K562 (cell line): ENCODE measurements around the gene KAZN. TPM values are rescaled to one million over a fixed set of nuclear protein-coding genes. Genes with fewer than 3 reads are reported as not detected.

Experiments
- ATAC-seq: fragments of 200-7000 bp; cut with Tn5 transposase; 3 replicates; pipeline ENCODE4 v1.9.1; 2020; ENCODE audit warnings: moderate library complexity
- BruUV-seq: library from RNA; stranded (reverse); fragments of 400-500 nt; replicated peaks from 2 replicates; lab custom pipeline; 2021; lab: Mats Ljungman, UMichigan
- CTCF ChIA-PET: fragments of 300-600 bp; formaldehyde crosslinking; extraction: SDS; loops from one replicate; lab custom pipeline; 2021; ENCODE audit warnings: low intra/inter-chr PET ratio; lab: Yijun Ruan, JAX
- POLR2A ChIA-PET: fragments of 300-600, 350-650 bp; sonication (Branson Sonifier 250); formaldehyde crosslinking; extraction: SDS; loops from one replicate; lab custom pipeline; 2021; ENCODE audit warnings: antibody characterized with exemption, inconsistent platforms; lab: Yijun Ruan, JAX
- DNase-seq, 4 experiments: peaks; one replicate each; pipeline versions ENCODE4 v3.0.0 to v3.0.0-alpha.2; 2011 to 2018; ENCODE audit warnings: low spot score in 3 of 4, mixed read lengths in 3 of 4; ENCODE audit errors: extremely low read depth in 1 of 4
- FAIRE-seq: peaks from 2 replicates; lab custom pipeline; 2011; peaks lifted over from hg19 to GRCh38; lab: Jason Lieb, UNC
- H2AFZ ChIP-seq: 2 replicates; pipeline ENCODE4 v1.6.0; 2011; ENCODE audit warnings: low read depth, low read length, control low read depth, inconsistent platforms
- H3K27ac ChIP-seq: fragments of 200-600 bp; 3 replicates; pipeline ENCODE4 v1.8.0; 2011; ENCODE audit warnings: low read depth, mild to moderate bottlenecking, control low read depth, inconsistent platforms, low read length, moderate library complexity, mixed read lengths; ENCODE audit errors: extremely low read depth
- H3K27me3 ChIP-seq, 2 experiments: fragments of 300-600 bp in 1 of 2; 2 replicates in 1 of 2; 3 replicates in 1 of 2; pipeline versions ENCODE4 v1.6.0 to v1.8.0; 2011; ENCODE audit warnings: inconsistent platforms in 2 of 2, low read length in 2 of 2, mild to moderate bottlenecking in 1 of 2, mixed read lengths in 1 of 2, moderate library complexity in 1 of 2; ENCODE audit not compliant: control insufficient read depth in 2 of 2, insufficient read depth in 2 of 2
- H3K36me3 ChIP-seq: fragments of 300-600 bp; 3 replicates; pipeline ENCODE4 v1.8.0; 2011; ENCODE audit warnings: mild to moderate bottlenecking, low read length, inconsistent platforms; ENCODE audit not compliant: control insufficient read depth, insufficient read depth
- H3K4me1 ChIP-seq, 2 experiments: fragments of 200-600 bp in 1 of 2; replicated peaks in 1 of 2; 2 replicates in 1 of 2; 3 replicates in 1 of 2; pipeline versions ENCODE4 v1.5.1 to v1.8.0; 2011; ENCODE audit warnings: inconsistent platforms in 2 of 2, low read length in 2 of 2, mild to moderate bottlenecking in 1 of 2, mixed read lengths in 1 of 2, moderate library complexity in 1 of 2; ENCODE audit not compliant: control insufficient read depth in 2 of 2, insufficient read depth in 2 of 2
- H3K4me2 ChIP-seq: 2 replicates; pipeline ENCODE4 v1.6.1; 2011; ENCODE audit warnings: low read length, control low read depth, inconsistent platforms, mixed read lengths; ENCODE audit not compliant: insufficient read depth
- H3K4me3 ChIP-seq: fragments of 200-600 bp; sonication (generic), shearing (Covaris generic); 2 replicates; pipeline ENCODE4 v1.5.1; 2016; ENCODE audit warnings: control low read depth, inconsistent platforms
- H3K79me2 ChIP-seq: fragments of 200-600 bp; 3 replicates; pipeline ENCODE4 v1.8.0; 2011; ENCODE audit warnings: low read length, inconsistent platforms; ENCODE audit not compliant: control insufficient read depth, insufficient read depth
- H3K9ac ChIP-seq, 2 experiments: 2 replicates each; pipeline versions ENCODE4 v1.6.0 to v1.6.1; 2011; ENCODE audit warnings: low read depth in 2 of 2, low read length in 2 of 2, control low read depth in 1 of 2, inconsistent platforms in 1 of 2, mild to moderate bottlenecking in 1 of 2, mixed read lengths in 1 of 2; ENCODE audit not compliant: insufficient read depth in 1 of 2
- H3K9me1 ChIP-seq: one replicate; pipeline ENCODE4 v1.6.0; 2011; ENCODE audit warnings: inconsistent platforms, mild to moderate bottlenecking, low read length, moderate library complexity; ENCODE audit not compliant: control insufficient read depth, insufficient read depth
- H3K9me3 ChIP-seq: replicated peaks from 2 replicates; pipeline ENCODE4 v1.5.1; 2011; ENCODE audit warnings: low read depth, low read length, inconsistent platforms; ENCODE audit not compliant: control insufficient read depth, insufficient read depth
- H4K20me1 ChIP-seq: replicated peaks from 2 replicates; pipeline ENCODE4 v1.6.1; 2011; ENCODE audit warnings: low read length, inconsistent platforms, mixed read lengths; ENCODE audit not compliant: control insufficient read depth, insufficient read depth
- BRD9 ChIP-seq: fragments of 450-650 bp; IDR thresholded peaks from 2 replicates; pipeline ENCODE4 v1.6.1; 2018; ENCODE audit warnings: low read depth; ENCODE audit not compliant: partially characterized antibody
- ETV6 ChIP-seq, 3 experiments: fragments of 150-350 bp in 1 of 3; sonication (generic) in 1 of 3; formaldehyde crosslinking in 1 of 3; IDR thresholded peaks; 2 replicates each; pipeline versions ENCODE4 v1.6.1 to v1.8.0; 2014 to 2022; ENCODE audit warnings: borderline replicate concordance in 2 of 3, low read depth in 2 of 3, antibody characterized with exemption in 1 of 3, low read length in 1 of 3, mild to moderate bottlenecking in 1 of 3, missing genetic modification reagents in 1 of 3
- GTF2A2 ChIP-seq: IDR thresholded peaks from 2 replicates; pipeline ENCODE4 v1.6.1; 2016; ENCODE audit warnings: mild to moderate bottlenecking, missing genetic modification characterization, missing compliant biosample characterization
- KDM2B ChIP-seq: fragments of 250-450 bp; sonication (Bioruptor Pico); IDR thresholded peaks from 2 replicates; pipeline ENCODE4 v1.8.0; 2021; ENCODE audit warnings: mild to moderate bottlenecking, moderate library complexity
- MYNN ChIP-seq, 2 experiments: sonication (generic); formaldehyde crosslinking in 1 of 2; IDR thresholded peaks; 2 replicates each; pipeline versions ENCODE4 v1.5.0 to v1.6.1; 2016 to 2020; ENCODE audit warnings: antibody characterized with exemption in 1 of 2, missing genetic modification reagents in 1 of 2
- OTX1 ChIP-seq: fragments of 450-650 bp; formaldehyde crosslinking; IDR thresholded peaks from 2 replicates; pipeline ENCODE4 v1.4.0; 2022; ENCODE audit warnings: mild to moderate bottlenecking
- POLR2G ChIP-seq: fragments of 200-400 bp; formaldehyde crosslinking; IDR thresholded peaks from 2 replicates; pipeline ENCODE4 v1.6.1; 2017; ENCODE audit warnings: low read depth, mild to moderate bottlenecking, antibody characterized with exemption, low read length, moderate library complexity
- POLR2H ChIP-seq: IDR thresholded peaks from 2 replicates; pipeline ENCODE4 v1.6.1; 2016; ENCODE audit warnings: missing genetic modification characterization, low read depth, mild to moderate bottlenecking, control low read depth, missing compliant biosample characterization, moderate library complexity
- SIRT6 ChIP-seq: IDR thresholded peaks from one replicate; pipeline ENCODE4 v1.6.1; 2012; ENCODE audit warnings: low read depth, mild to moderate bottlenecking, control low read depth, inconsistent platforms, low read length, moderate library complexity
- THRAP3 ChIP-seq: fragments of 450-650 bp; IDR thresholded peaks from 2 replicates; pipeline ENCODE4 v1.6.1; 2016; ENCODE audit warnings: mild to moderate bottlenecking, inconsistent platforms, borderline replicate concordance
- TSC22D4 ChIP-seq: fragments of 450-650 bp; IDR thresholded peaks from 2 replicates; pipeline ENCODE4 v1.6.1; 2016; ENCODE audit warnings: missing genetic modification characterization, missing biosample characterization, control low read depth
- ZEB2 ChIP-seq: fragments of 450-650 bp; IDR thresholded peaks from 2 replicates; pipeline ENCODE4 v1.6.1; 2016
- ZNF140 ChIP-seq: fragments of 250-450 bp; sonication (Bioruptor Pico); IDR thresholded peaks from 2 replicates; pipeline ENCODE4 v1.8.0; 2021; ENCODE audit warnings: moderate library complexity, mild to moderate bottlenecking, inconsistent platforms
- ZNF324 ChIP-seq: fragments of 250-450 bp; sonication (Bioruptor Pico); IDR thresholded peaks from 2 replicates; pipeline ENCODE4 v1.4.0; 2020; ENCODE audit warnings: mild to moderate bottlenecking
- WGBS: fragments of 100-300 bp; shearing (Covaris generic); methylation state at CpG from one replicate; pipeline ENCODE4 v1.1.6; 2016; ENCODE audit warnings: low coverage, mixed read lengths; ENCODE audit not compliant: insufficient coverage; ENCODE audit errors: missing lambda C conversion rate; 5-methylcytosine and 5-hydroxymethylcytosine counted together
- in situ Hi-C: fragments of 300-500 bp; cut with MboI; formaldehyde crosslinking; loops from 4 replicates; pipeline ENCODE4 v1.15.0; 2018; ENCODE audit warnings: inconsistent platforms, mixed read lengths
- intact Hi-C: fragments of 100-400 bp; cut with micrococcal nuclease; formaldehyde crosslinking; loops from 2 replicates; pipeline ENCODE4 v1.14.2; 2022
- polyA plus RNA-seq, 8 experiments: library from polyadenylated mRNA; depleted of rRNA in 4 of 8; stranded (reverse) in 5 of 8; unstranded in 3 of 8; fragments of >200 nt; fragmentation: Nextera tagmentation in 2 of 8; fragmentation: Illumina TruSeq in 1 of 8; extraction: Ambion mirVana in 2 of 8; extraction: Trizol in 1 of 8; gene quantifications; 2 replicates each; pipeline versions ENCODE4 v1.2.1 to v1.2.3, GENCODE V29; 2011 to 2014; ENCODE audit warnings: inconsistent platforms in 1 of 8, missing spikeins in 1 of 8
- total RNA-seq, 7 experiments: library from RNA; depleted of rRNA in 6 of 7; stranded (reverse); fragments of >200 nt in 6 of 7; fragmentation: Illumina TruSeq in 2 of 7; extraction: Trizol in 2 of 7; gene quantifications; 2 replicates each; pipeline versions ENCODE4 v1.2.1 to v1.2.3, GENCODE V29; 2011 to 2021; ENCODE audit warnings: low replicate concordance in 1 of 7
- TF ChIP-seq, protein P1 (sequence below): fragments of 250-450 bp; sonication (Bioruptor Pico); IDR thresholded peaks from 2 replicates; pipeline ENCODE4 v1.4.0; 2020; ENCODE audit warnings: mild to moderate bottlenecking, moderate library complexity
- TF ChIP-seq, protein P2 (sequence below): fragments of 250-450 bp; sonication (Bioruptor Pico); IDR thresholded peaks from 2 replicates; pipeline ENCODE4 v1.5.0; 2020; ENCODE audit warnings: mild to moderate bottlenecking

Gene KAZN
- total and polyA plus RNA-seq, 9 of the 15 experiments (the other 6 are each of a cell fraction or from before 2014, with no cell fraction given) = 2.1 to 21.6 (median 5.4) TPM

DNA sequence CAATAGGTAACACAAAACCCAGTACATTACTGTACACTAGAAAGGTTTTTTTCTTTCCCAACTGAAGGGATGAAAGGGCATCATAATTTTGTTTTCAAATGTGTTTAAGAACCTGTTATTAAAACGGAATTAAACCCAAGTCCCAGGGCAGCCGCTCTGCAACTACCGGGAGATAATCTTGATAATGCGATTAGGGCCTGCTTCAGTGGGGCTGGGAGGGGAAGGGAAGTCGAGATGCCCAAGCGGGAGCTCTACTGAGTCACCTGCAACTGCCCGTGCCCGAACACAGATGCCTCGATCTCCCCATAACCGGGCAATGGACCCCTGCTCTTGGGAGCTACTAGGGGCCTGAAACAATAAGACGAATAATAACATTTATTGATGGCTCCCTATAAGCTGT lies 61.4 kb downstream of the KAZN start:
- H2AFZ ChIP-seq = no peak overlapping the region
- H4K20me1 ChIP-seq = 0 out of 2 replicates have a peak, but pooled peaks cover 4% of the 10 kb centered on the region
- H3K27me3 ChIP-seq = peaks cover 29 to 57% of the 10 kb centered on the region in 2 experiments; a peak in 4 of 5 replicates
- TF ChIP-seq, protein P1, sequence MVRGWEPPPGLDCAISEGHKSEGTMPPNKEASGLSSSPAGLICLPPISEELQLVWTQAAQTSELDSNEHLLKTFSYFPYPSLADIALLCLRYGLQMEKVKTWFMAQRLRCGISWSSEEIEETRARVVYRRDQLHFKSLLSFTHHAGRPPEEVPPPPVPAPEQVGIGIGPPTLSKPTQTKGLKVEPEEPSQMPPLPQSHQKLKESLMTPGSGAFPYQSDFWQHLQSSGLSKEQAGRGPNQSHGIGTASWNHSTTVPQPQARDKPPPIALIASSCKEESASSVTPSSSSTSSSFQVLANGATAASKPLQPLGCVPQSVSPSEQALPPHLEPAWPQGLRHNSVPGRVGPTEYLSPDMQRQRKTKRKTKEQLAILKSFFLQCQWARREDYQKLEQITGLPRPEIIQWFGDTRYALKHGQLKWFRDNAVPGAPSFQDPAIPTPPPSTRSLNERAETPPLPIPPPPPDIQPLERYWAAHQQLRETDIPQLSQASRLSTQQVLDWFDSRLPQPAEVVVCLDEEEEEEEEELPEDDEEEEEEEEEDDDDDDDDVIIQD (CRISPR knock-in tag) = no peak
- TF ChIP-seq KDM2B (no peak), POLR2G (no peak), POLR2H (tag) (no peak), TSC22D4 (no peak), ZEB2 (no peak), SIRT6 (no peak), GTF2A2 (tag) (no peak), MYNN (IDR thresholded peaks at IDR 0.05) (no peak), MYNN (CRISPR knock-in tag; IDR thresholded peaks at IDR 0.05) (no peak), ZNF324 (no peak), THRAP3 (no peak), ZNF140 (no peak), OTX1 (CRISPR knock-in tag) (no peak), BRD9 (no peak), ETV6 (IDR thresholded peaks at IDR 0.05; ENCODE audit: borderline replicate concordance in 1 of 2, low read depth in 2 of 2, low read length in 1 of 2) (no peak), ETV6 (CRISPR knock-in tag; IDR thresholded peaks at IDR 0.05; ENCODE audit: borderline replicate concordance) (no peak)
- TF ChIP-seq, protein P2, sequence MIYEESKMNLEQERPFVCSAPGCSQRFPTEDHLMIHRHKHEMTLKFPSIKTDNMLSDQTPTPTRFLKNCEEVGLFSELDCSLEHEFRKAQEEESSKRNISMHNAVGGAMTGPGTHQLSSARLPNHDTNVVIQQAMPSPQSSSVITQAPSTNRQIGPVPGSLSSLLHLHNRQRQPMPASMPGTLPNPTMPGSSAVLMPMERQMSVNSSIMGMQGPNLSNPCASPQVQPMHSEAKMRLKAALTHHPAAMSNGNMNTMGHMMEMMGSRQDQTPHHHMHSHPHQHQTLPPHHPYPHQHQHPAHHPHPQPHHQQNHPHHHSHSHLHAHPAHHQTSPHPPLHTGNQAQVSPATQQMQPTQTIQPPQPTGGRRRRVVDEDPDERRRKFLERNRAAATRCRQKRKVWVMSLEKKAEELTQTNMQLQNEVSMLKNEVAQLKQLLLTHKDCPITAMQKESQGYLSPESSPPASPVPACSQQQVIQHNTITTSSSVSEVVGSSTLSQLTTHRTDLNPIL (CRISPR knock-in tag) = no peak
- no peaks in the 10 kb centered on the region for H3K9me1 ChIP-seq
- FAIRE-seq (no peak), DNase-seq (no peak), ATAC-seq (no peak)
- no peaks in the 10 kb centered on the region for H3K36me3 ChIP-seq
- in situ Hi-C loops = no loop called here
- H3K79me2 ChIP-seq = no peaks in the 10 kb centered on the region
- no peak overlapping the region for H3K4me2 ChIP-seq
- no peak overlapping the region for H3K27ac ChIP-seq
- H3K9me3 ChIP-seq = no peaks in the 10 kb centered on the region
- WGBS = 1% methylated on average over 11 of the region's 11 CpGs
- BruUV-seq = no TSS peak
- POLR2A ChIA-PET = interaction anchor here (0.5 kb wide), 1 partner anchor 357 kb away, joined by 3 read pairs; no protein-coding TSS in a partner anchor
- CTCF ChIA-PET = no interaction called here
- H3K4me1 ChIP-seq = no peaks in the 10 kb centered on the region
- intact Hi-C loops = no loop called here
- no peak overlapping the region for H3K9ac ChIP-seq
- no peak overlapping the region for H3K4me3 ChIP-seq
